Measurements from ENCODE around the gene MRPS26.
"Not testable (repeated sequence)": the region's sequence is repeated elsewhere in the genome, so short reads cannot be mapped to it uniquely, and the experiment has no call there.

The MRPS26 gene

DNA sequence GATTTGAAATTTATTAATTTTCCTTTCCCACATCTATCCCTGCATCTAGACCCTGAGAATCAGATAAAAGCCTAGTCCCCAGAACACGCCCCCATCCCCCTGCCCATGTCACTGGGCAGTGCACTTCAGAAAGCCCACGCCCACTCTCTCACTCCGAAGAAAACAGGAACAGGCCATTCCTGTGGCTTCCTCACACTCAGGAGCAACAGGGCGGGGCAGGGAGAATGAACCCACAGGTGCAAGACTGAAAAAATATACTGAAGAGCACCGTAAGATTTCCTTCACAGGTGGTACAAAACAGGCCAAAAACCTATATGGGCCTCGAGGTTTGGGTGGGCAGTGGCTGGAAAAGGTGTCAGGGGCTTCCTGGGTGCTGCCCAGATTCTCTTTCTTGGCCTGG, 29.0 kb downstream of the MRPS26 start:
- Histone ChIP-seq H3K4me1 (ENCODE audit: control insufficient read depth, insufficient read depth, low read length) (peaks cover 9% of the 10 kb centered on the region), H3K9me3 (ENCODE audit: control insufficient read depth in 2 of 2, low read length in 2 of 2) (no peaks in the 10 kb centered on the region), H3K4me3 (ENCODE audit: low read length in 2 of 2) (no peak overlapping the region), H3K27ac (ENCODE audit: low read length) (no peak overlapping the region), H3K27me3 (ENCODE audit: control insufficient read depth in 1 of 2, insufficient read depth in 2 of 2, low read length in 2 of 2) (peaks cover 13 to 29% of the 10 kb centered on the region in 2 donors), H3K9ac (ENCODE audit: low read length in 2 of 2) (no peak overlapping the region), H3K36me3 (ENCODE audit: control insufficient read depth in 2 of 2, insufficient read depth in 2 of 2, low read length in 2 of 2) (no peaks in the 10 kb centered on the region)

GRCh38 chr20:3075315-3075714, 29.5 kb downstream of the MRPS26 start:
- not testable (repeated sequence) for H3K4me1 ChIP-seq (ENCODE audit: control insufficient read depth, insufficient read depth, low read length); H3K27ac ChIP-seq (ENCODE audit: low read length); H3K9ac ChIP-seq (ENCODE audit: low read length in 2 of 2); H3K36me3 ChIP-seq (ENCODE audit: control insufficient read depth in 2 of 2, insufficient read depth in 2 of 2, low read length in 2 of 2); H3K4me3 ChIP-seq (ENCODE audit: low read length in 2 of 2); H3K9me3 ChIP-seq (ENCODE audit: control insufficient read depth in 2 of 2, low read length in 2 of 2)
- H3K27me3 ChIP-seq (ENCODE audit: control insufficient read depth in 1 of 2, insufficient read depth in 2 of 2, low read length in 2 of 2), result peaks cover 13 to 29% of the 10 kb centered on the region in 2 donors

DNA sequence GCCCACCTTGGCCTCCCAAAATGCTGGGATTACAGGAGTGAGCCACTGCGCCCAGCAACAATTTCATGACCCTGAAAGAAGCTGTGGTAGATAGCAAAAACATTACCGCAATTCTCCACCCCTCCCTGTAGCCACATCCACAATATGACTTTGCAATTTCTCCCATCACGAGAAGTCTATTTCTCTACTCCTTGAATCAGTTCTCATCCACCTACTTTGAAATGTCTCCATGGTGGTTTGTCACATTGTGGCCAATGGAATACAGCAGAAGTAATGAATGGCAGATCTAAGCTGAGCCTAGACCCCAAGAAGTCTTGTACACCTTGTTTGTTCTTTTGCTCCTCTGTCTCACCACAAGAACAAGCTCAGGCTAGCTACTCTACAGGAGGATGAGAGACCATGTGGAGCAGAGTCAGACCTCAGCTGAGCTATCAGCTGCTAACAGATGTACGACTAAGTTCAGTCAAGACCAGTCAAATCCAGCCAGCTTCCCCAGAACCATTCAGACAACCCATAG, 31.8 kb downstream of the MRPS26 start:
- no peaks in the 10 kb centered on the region for H3K4me1 ChIP-seq (ENCODE audit: control insufficient read depth, insufficient read depth, low read length)
- peaks cover 14 to 23% of the 10 kb centered on the region in 2 donors for H3K27me3 ChIP-seq (ENCODE audit: control insufficient read depth in 1 of 2, insufficient read depth in 2 of 2, low read length in 2 of 2)
- no peaks in the 10 kb centered on the region for H3K9me3 ChIP-seq (ENCODE audit: control insufficient read depth in 2 of 2, low read length in 2 of 2)
- H3K36me3 ChIP-seq (ENCODE audit: control insufficient read depth in 2 of 2, insufficient read depth in 2 of 2, low read length in 2 of 2), result no peaks in the 10 kb centered on the region
- no peak overlapping the region for H3K4me3 ChIP-seq (ENCODE audit: low read length in 2 of 2)
- H3K9ac ChIP-seq (ENCODE audit: low read length in 2 of 2), result no peak overlapping the region
- H3K27ac ChIP-seq (ENCODE audit: low read length), result no peak overlapping the region

GRCh38 chr20:3080939-3081388, 35.1 kb downstream of the MRPS26 start:
- Histone ChIP-seq H3K27ac (ENCODE audit: low read length) (no peak overlapping the region), H3K9ac (ENCODE audit: low read length in 2 of 2) (no peak overlapping the region)

DNA sequence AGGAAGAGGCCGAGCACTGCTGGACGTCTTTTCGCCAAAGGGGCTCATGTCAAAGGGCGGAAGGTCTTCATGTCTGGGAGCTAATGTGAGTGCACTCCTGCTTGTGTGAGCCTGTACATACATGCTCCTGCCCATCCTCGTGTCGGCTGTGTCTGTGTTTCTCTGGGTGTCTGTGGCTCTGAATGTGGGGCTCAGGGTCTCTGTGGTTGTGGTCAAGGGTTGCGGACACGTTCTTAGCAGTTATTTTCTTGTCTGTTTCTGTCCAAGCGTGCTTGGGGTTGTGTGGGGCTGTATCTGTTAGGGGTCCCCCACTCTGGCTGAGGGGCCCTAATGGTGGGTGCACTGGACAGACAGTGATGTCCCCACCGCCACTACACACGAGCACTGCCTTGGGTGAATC, 35.8 kb downstream of the MRPS26 start:
- H3K36me3 ChIP-seq (ENCODE audit: control insufficient read depth in 2 of 2, insufficient read depth in 2 of 2, low read length in 2 of 2), result no peaks in the 10 kb centered on the region
- H3K27ac ChIP-seq (ENCODE audit: low read length), result no peak overlapping the region
- no peak overlapping the region for H3K9ac ChIP-seq (ENCODE audit: low read length in 2 of 2)
- H3K4me3 ChIP-seq (ENCODE audit: low read length in 2 of 2), result no peak overlapping the region
- H3K27me3 ChIP-seq (ENCODE audit: control insufficient read depth in 1 of 2, insufficient read depth in 2 of 2, low read length in 2 of 2), result peaks cover 22 to 37% of the 10 kb centered on the region in 2 donors
- no peaks in the 10 kb centered on the region for H3K9me3 ChIP-seq (ENCODE audit: control insufficient read depth in 2 of 2, low read length in 2 of 2)
- no peaks in the 10 kb centered on the region for H3K4me1 ChIP-seq (ENCODE audit: control insufficient read depth, insufficient read depth, low read length)

More at GRCh38 chr20:3080939-3081388, 35.1 kb downstream of the MRPS26 start:
- Histone ChIP-seq H3K4me1 (ENCODE audit: control insufficient read depth, insufficient read depth, low read length) (no peaks in the 10 kb centered on the region), H3K9me3 (ENCODE audit: control insufficient read depth in 2 of 2, low read length in 2 of 2) (no peaks in the 10 kb centered on the region), H3K27me3 (ENCODE audit: control insufficient read depth in 1 of 2, insufficient read depth in 2 of 2, low read length in 2 of 2) (peaks cover 22 to 39% of the 10 kb centered on the region in 2 donors), H3K36me3 (ENCODE audit: control insufficient read depth in 2 of 2, insufficient read depth in 2 of 2, low read length in 2 of 2) (no peaks in the 10 kb centered on the region), H3K4me3 (ENCODE audit: low read length in 2 of 2) (no peak overlapping the region)

- H3K9me3 ChIP-seq (ENCODE audit: control insufficient read depth in 2 of 2, low read length in 2 of 2), result no peaks in the 10 kb centered on the region
- peak overlapping the region; percentile 19 to 44 for H3K4me3 ChIP-seq (ENCODE audit: low read length in 2 of 2)
- no peaks in the 10 kb centered on the region for H3K4me1 ChIP-seq (ENCODE audit: control insufficient read depth, insufficient read depth, low read length)
- no peak overlapping the region for H3K9ac ChIP-seq (ENCODE audit: low read length in 2 of 2)
- no peaks in the 10 kb centered on the region for H3K36me3 ChIP-seq (ENCODE audit: control insufficient read depth in 2 of 2, insufficient read depth in 2 of 2, low read length in 2 of 2)
- H3K27me3 ChIP-seq (ENCODE audit: control insufficient read depth in 1 of 2, insufficient read depth in 2 of 2, low read length in 2 of 2), result peaks cover 22 to 37% of the 10 kb centered on the region in 2 donors
- H3K27ac ChIP-seq (ENCODE audit: low read length), result no peak overlapping the region
These were observed 36.6 kb downstream of the MRPS26 start for GRCh38 chr20:3082306-3082951.

DNA sequence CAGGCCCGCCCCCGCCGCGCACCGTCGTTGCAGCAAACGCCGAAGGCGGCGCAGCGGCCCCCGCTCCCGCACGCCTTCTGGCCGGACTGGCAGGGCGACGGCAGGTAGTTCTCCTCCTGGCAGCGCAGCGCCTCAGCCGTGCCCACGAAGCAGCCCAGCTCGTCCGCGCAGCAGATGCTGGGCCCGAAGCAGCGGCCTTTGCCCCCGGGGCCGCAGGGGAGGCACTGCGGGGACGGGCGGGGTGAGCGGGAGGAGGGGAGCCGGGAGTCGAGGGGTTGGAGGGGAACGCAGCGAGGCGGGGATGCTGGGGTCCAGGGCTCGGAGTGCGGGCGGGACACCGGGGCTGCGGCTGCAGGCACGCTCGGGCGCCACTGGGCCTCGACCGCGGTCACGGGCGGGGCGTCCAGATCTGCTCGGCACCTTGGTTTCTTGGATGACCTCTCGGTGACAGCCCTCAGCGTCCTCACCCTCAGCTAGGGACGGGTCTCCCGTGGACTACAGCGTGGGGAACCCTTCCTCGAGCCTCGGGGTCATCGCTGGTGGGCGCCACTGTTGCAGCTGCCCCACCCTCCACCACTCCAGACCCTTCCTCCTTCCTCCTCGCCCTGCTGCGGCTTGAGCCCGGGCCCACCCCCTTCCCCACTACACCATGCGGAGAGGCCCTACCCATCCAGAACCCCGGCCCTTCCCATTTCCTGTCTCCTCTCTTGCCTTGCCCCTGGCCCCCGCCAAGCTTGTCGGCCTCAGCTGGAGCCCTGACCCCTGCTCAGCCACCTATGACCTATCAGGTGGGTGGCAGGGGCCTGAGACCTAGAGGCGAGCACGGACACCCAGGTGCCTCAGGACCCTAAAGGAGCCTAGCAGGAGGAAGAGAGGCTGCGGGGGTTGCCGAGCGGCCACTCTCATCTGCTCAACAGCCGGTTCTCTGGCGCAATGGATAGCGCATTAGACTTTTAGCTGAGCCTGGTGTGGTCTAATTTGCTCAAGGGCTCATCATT, 37.4 kb downstream of the MRPS26 start:
- Histone ChIP-seq H3K4me3 (ENCODE audit: low read length in 2 of 2) (no peak overlapping the region), H3K36me3 (ENCODE audit: control insufficient read depth in 2 of 2, insufficient read depth in 2 of 2, low read length in 2 of 2) (no peaks in the 10 kb centered on the region), H3K27ac (ENCODE audit: low read length) (no peak overlapping the region), H3K4me1 (ENCODE audit: control insufficient read depth, insufficient read depth, low read length) (no peaks in the 10 kb centered on the region), H3K9ac (ENCODE audit: low read length in 2 of 2) (no peak overlapping the region), H3K9me3 (ENCODE audit: control insufficient read depth in 2 of 2, low read length in 2 of 2) (no peaks in the 10 kb centered on the region), H3K27me3 (ENCODE audit: control insufficient read depth in 1 of 2, insufficient read depth in 2 of 2, low read length in 2 of 2) (peaks cover 22 to 37% of the 10 kb centered on the region in 2 donors)

DNA sequence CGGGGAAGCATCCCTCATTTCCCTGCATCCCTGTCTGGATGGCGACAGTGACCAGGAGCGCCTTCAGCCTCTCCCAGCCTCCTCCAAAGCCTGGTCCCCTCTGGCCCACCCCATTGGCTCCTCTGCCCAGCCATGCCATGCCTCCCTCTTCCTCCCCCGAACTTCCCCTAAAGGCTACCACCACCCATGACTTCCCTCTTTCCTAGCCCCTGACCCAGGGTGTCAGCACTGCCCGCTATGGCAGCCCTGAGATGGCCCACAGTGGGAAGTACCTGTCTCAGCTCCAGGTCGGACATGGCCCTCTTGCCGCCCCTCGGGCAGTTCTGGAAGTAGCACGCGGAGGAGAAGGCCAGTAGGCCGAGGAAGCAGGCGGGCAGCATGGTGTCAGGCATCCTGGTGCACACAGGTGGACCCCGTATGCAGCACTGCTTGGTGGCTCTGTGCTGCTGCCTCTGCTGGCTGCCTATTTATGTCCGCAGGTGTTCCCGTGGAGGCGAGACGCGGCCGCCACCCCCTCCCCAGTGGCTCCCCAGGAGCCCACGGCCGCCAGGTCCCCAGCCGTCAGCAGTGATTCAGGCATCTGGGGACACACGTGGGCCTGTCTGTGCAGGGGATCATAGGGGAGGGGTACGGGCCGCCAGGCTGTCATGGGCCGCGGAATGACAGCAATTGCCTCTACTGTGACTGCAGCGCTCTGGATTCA, 38.6 kb downstream of the MRPS26 start, which contains the start of gene AVP:
TSS of gene AVP (minus strand) at position 442 of the 703 bp plus-strand sequence. CDS start at position 392, 50 bp downstream.
- no peaks in the 10 kb centered on the region for H3K36me3 ChIP-seq (ENCODE audit: control insufficient read depth in 2 of 2, insufficient read depth in 2 of 2, low read length in 2 of 2)
- no peaks in the 10 kb centered on the region for H3K4me1 ChIP-seq (ENCODE audit: control insufficient read depth, insufficient read depth, low read length)
- no peaks in the 10 kb centered on the region for H3K9me3 ChIP-seq (ENCODE audit: control insufficient read depth in 2 of 2, low read length in 2 of 2)
- peaks cover 22 to 37% of the 10 kb centered on the region in 2 donors for H3K27me3 ChIP-seq (ENCODE audit: control insufficient read depth in 1 of 2, insufficient read depth in 2 of 2, low read length in 2 of 2)
- H3K4me3 ChIP-seq (ENCODE audit: low read length in 2 of 2), result no peak within 1 kb of the TSS
- H3K27ac ChIP-seq (ENCODE audit: low read length), result no peak within 1 kb of the TSS
- no peak within 1 kb of the TSS for H3K9ac ChIP-seq (ENCODE audit: low read length in 2 of 2)

GRCh38 chr20:3084986-3085360, 39.1 kb downstream of the MRPS26 start:
- Histone ChIP-seq H3K9me3 (ENCODE audit: control insufficient read depth in 2 of 2, low read length in 2 of 2) (no peaks in the 10 kb centered on the region), H3K27ac (ENCODE audit: low read length) (no peak overlapping the region), H3K4me3 (ENCODE audit: low read length in 2 of 2) (no peak overlapping the region), H3K4me1 (ENCODE audit: control insufficient read depth, insufficient read depth, low read length) (no peaks in the 10 kb centered on the region), H3K9ac (ENCODE audit: low read length in 2 of 2) (no peak overlapping the region), H3K27me3 (ENCODE audit: control insufficient read depth in 1 of 2, insufficient read depth in 2 of 2, low read length in 2 of 2) (peaks cover 24 to 37% of the 10 kb centered on the region in 2 donors), H3K36me3 (ENCODE audit: control insufficient read depth in 2 of 2, insufficient read depth in 2 of 2, low read length in 2 of 2) (no peaks in the 10 kb centered on the region)

DNA sequence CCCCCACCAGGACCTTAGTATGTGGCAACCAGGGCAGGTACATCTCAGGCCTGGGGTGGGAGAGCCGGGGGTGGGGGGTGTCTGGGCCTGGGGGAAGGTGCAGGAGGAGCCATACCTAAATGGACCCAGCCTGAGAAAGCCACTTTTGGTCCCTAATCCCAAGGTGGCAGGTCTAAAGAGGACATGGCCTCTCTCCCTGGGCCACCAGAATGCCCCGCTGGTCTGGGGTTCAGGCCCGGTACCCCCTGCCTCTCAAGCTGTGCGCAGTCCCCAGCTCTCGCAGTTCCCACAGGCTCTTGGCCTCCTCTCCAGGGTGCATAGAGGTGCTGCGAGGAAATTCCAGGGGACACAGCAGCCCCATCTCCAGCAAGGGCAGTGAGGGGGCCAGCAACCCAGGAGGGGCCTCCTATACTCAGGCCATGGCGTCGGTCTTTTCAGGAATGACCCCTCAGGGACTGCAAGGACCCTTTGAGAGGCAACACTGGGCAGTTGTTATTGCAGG, 39.8 kb downstream of the MRPS26 start:
- Histone ChIP-seq H3K36me3 (ENCODE audit: control insufficient read depth in 2 of 2, insufficient read depth in 2 of 2, low read length in 2 of 2) (no peaks in the 10 kb centered on the region), H3K4me1 (ENCODE audit: control insufficient read depth, insufficient read depth, low read length) (no peaks in the 10 kb centered on the region), H3K9ac (ENCODE audit: low read length in 2 of 2) (no peak overlapping the region), H3K9me3 (ENCODE audit: control insufficient read depth in 2 of 2, low read length in 2 of 2) (no peaks in the 10 kb centered on the region), H3K4me3 (ENCODE audit: low read length in 2 of 2) (no peak overlapping the region), H3K27ac (ENCODE audit: low read length) (no peak overlapping the region), H3K27me3 (ENCODE audit: control insufficient read depth in 1 of 2, insufficient read depth in 2 of 2, low read length in 2 of 2) (peaks cover 28 to 37% of the 10 kb centered on the region in 2 donors)

Data from stomach smooth muscle (tissue), 2 donors.